GF-D8 (cell line): ENCODE data around the gene STK10.
"Not testable (repeated sequence)": the region's sequence is repeated elsewhere in the genome, so short reads cannot be mapped to it uniquely, and the experiment has no call there.

Experiments
- DNase-seq: peaks from one replicate; lab custom pipeline; 2025; lab: John Stamatoyannopoulos, UW

The STK10 gene

DNA sequence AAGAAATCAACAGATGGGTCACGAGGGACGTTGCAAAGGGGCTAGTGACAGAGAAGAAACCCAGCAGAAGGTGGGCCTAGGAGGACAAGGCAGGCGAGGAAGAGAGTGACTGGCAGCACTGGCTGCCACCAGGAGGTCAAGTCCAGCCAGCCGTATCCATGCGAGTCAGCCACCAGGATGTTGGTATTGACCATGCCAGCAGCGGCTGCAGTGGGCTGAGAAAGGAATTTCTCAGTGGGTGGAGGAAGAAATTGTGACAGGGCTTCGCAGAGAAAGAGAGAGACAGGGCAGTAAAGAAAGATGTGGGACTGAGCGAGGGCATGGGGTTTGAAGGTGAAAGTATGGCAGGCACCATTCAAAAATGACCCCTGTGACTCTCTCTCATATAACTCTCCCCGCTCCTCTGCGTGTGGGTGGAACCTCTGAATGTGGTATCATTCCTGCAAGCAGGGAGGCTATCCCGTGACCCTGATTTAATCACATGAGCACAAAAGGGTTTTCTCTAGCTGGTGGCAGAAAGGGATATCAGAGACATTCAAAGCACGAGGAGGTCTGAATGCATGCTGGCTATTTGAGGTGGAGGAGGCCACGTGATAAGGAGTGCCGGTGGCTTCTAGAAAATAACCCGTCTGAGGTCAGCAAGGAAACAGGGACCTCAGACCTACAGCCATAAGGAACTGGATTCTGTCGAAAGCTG is 136.2 kb downstream of the STK10 start:
- no peak for DNase-seq

DNA sequence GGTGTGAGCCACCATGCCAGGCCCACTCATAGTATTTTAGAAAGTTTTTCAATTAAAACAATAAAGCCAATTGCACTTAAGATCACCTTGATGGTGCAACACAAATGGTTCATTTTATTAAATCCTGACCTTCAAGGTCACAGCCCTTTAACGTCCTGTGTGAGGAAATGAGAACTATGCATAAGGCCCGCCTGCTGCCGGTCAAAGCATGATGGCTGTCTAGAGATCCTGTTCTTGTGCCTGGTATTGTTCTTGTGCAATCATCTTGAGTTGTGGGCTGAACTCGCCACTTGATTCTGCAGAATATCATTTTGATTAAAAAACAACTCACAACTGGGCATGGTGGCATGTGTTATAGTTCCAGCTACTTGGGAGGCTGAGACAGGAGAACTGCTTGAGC is 137.9 kb downstream of the STK10 start:
- DNase-seq, result no peak

- no peak for DNase-seq
Measured at GRCh38 chr5:172049226-172049796, 138.7 kb downstream of the STK10 start.

DNA sequence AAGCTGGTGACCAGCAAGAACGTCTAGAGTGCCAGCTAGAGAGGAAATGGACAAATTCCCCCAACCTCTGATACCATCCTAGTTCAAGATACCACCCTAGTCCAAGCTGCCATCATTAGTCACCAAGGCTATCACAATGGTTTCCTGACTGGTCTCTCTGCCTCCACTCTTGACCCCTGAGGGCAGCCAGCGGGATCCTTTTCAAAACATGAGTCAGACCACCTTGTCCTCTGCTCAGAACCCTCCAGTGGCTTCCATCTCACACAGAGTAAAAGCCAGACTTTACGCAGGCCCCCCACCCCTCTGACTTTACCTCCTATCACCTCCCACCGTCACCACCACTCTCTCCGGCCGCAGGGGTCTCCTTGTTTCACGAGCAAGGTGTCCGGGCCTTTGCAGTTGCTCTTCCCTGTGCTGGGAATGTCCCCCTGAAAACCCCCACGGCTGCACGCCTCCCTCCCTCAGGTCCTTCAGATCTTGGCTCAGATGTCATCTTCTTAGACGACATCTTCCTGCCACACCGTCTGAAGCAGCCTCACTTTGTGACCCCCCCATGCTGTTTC is 139.4 kb downstream of the STK10 start:
- DNase-seq, result no peak

DNA sequence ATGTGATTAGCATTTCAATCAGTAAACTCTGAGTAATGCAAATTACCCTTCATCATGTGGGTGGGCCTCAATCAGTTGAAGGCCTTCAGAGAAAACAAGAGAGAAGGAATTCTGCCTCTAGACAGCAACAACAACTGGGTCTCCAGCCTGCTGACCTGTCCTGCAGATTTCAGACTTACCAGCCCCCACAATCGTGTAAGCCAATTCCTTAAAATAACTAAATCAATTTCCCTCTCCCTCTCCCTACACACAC is 139.9 kb downstream of the STK10 start:
- no peak for DNase-seq

- DNase-seq, result no peak
Measured at GRCh38 chr5:172046593-172046992, 141.4 kb downstream of the STK10 start.

GRCh38 chr5:172045315-172045632 is 142.8 kb downstream of the STK10 start:
- DNase-seq, result no peak

- DNase-seq, result no peak
Measured at GRCh38 chr5:172044631-172045314, 143.3 kb downstream of the STK10 start.

GRCh38 chr5:172043865-172044264 is 144.2 kb downstream of the STK10 start:
- DNase-seq, result no peak

DNA sequence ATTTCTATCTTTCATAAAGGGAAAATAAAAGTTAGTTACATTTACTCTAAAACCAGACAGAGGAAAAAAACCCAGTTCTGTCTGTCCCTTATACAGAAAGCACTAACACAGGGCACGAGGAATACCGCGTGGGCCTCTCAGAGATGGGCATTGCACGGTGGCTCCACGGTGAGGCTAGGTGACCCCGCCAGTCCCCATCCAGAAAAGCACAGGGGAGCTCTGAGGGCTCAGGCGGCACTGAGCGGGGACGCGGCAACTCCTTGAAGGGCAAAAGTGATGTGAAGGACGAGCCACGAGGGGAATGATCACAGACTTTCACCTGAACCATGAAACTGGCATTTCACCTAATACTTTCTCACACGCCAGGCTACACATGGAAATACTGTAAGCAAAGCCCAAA is 145.8 kb downstream of the STK10 start:
- no peak for DNase-seq

DNA sequence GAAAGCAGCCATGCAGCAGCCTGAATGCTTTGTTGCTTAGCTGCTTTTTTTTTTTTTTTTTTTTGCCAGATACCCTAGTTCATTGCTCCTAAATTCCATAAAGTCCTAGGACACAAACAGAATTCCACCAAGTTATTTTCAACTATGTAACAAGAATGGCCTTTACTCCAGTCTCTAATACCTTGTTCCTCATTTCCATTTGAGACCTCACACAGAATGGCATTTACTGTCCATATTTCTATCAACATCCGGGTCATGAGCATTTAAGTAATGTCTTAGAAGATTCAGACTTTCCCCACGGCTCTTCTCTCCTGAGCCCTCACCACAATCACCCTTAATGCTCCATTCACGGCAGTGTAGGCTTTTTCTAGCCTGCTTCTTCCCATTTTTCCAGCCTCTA is 149.9 kb downstream of the STK10 start:
- no peak for DNase-seq

DNA sequence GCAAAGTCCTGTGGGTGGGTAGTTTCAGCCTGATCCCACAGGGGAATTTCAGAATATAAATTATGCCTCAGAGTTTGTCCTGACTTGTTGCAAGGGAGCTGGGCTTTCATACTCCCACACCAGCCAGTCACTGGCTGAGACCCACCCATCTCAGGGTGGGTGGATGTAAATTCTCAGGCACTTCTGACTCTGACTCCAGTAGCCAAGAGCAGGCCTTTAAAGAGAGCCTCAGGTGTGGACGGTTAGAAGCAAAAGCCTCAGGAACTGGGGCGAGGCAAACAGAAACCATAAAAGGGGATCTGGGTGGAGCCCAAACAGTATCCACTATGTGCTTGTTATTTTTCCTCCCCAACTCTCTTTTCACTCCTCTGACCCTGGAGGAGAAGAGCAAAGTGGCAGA is 153.0 kb downstream of the STK10 start:
- no peak for DNase-seq

GRCh38 chr5:172031894-172032461 is 156.0 kb downstream of the STK10 start:
- DNase-seq, result no peak

GRCh38 chr5:172029876-172030275 is 158.1 kb downstream of the STK10 start:
- no peak for DNase-seq

DNA sequence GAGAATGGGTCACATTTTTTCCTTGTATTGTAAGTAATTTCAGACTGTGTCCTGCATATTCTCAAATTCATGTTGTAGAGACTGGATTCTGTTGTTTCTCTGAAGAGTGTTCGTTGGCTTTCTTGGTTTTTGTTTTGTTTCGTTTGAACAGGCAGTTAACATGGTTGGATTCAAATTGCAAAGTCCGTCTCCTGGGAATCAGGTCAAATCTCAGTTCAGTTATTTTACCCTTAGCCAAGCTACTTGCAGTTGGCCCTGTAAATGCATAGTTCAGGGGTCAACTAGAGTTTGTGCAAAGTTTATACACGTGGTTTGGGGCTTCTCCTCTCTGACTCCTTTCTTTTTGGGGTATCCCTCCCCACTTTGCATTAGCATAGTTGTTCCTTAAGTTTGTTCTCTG is 159.9 kb downstream of the STK10 start:
- no peak for DNase-seq

DNA sequence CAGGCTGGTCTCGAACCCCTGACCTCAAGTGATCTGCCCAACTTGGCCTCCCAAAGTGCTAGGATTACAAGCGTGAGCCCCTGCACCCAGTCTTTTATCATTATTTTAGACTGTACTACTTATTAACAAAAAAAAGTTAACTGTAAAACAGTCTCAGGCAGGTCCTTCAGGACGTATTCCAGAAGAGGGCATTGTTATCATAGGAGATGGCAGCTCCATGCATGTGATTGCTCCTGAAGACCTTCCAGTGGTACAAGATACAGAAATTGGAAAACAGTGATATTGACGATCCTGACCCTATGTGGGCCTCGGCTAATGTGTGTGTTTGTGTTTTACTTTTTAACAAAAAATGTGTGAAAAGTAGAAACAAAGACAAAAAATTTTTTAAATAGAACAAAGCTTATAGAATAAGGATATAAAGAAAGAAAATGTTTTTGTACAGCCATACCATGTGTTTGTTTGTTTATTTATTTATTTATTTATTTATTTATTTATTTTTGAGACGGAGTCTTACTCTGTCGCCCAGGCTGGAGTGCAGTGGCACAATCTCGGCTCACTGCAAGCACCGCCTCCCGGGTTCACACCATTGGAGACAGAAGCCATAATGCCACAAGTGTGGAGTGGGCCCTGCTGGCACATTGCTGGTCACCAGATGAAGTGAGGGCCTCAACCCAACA is 167.8 kb downstream of the STK10 start:
- not testable (repeated sequence) for DNase-seq

GRCh38 chr5:172015346-172015745 is 172.7 kb downstream of the STK10 start:
- DNase-seq, result no peak

DNA sequence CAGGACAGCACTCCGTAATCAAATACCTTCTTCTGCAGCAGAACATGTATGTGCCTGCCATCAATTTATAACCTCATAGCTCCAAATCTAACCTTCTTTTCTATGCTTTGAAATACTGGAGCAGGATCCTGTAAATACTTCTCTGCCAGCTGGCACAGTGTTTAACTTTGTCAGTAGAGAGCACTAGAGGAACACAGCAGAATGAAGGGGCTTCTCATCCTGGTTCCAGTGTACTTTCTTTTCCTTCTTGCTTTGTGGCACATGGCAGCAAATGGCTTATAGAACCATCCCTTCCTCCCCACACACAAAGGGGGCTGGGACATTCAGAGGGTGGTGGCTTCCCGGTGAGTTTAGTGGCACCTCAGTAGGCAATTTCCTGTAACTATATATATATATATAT is 177.7 kb downstream of the STK10 start:
- DNase-seq, result peak; percentile 23

DNA sequence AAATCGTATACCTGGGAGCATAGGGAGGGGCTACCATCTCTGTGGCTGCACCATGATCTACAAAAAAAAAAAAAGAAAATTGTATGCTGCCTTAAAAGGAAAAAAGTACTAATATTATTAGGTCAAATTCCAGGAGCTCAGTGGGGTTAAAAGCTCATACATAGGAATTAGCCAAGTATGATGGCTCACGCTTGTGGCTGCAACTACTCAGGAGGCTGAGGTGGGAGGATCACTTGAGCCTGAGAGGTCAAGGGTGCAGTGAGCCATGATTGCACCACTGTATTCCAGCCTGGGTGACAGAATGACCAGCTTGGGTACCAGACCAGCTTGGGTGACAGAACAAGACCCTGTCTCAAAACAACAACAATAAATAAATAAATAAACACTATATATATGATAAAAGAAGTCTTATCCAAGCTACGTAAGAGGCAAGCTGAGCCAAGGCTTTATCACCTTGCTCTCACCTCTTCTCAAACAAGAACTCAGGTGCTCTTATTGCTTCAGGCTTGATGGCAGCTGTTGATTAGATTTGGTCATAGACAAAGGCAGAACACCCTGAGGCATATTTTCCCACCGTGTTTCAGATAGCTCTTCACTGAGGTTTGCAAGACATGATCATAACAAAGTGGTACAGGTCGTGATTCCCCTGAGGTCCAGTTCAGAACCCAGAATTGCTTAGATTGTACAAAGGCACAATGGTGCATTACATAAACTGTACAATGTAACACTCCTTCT is 178.3 kb downstream of the STK10 start:
- no peak for DNase-seq

DNA sequence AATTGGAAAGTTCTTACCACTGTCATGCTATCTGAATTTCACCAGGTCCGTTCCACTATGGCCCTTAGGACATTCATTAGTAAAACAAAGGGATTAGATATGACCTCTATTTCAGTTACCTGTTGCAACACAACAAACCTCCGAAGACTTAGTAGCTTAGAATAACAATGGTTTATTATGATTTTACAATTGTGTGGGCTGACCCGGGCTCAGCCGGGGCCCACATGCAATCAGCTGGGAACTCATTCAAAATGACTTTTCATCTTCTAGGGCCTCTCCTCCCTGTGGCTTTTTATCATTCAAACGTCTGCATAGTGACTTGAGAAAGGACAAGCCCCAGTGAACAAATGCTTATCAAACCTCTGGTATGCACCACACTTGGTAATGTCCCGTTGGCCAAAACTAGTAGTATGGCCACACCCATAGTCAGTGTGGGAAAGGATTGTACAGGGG is 179.3 kb downstream of the STK10 start:
- DNase-seq, result no peak

DNA sequence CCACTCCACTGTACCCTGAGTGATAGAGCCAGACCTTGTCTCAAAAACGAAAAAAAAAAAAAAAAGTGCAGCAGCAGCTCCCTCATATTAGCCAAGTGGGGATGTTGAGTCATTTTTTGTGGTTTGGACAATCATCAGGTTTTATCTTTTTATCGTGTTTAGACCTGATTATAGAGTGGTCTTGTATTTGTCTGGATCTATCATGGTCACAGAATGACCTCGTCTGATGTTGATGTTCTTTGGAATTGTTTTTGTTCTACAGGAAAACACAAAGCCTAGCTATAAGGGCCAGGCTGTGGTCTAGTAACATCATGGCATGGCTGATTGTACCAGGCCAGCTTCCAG is 179.9 kb downstream of the STK10 start:
- DNase-seq, result no peak
